Right lobe of liver (tissue), 4 donors: ENCODE data around the gene STK32B.

Source experiments
- CTCF ChIP-seq, 4 donors: fragments of 200-600 bp in 3 of 4; fragments of 450-650 bp in 1 of 4; IDR thresholded peaks; one replicate each; pipeline versions ENCODE4 v1.5.1 to v1.8.0; 2016 to 2022; ENCODE audit warnings: antibody characterized with exemption in 4 of 4, mild to moderate bottlenecking in 2 of 4
- POLR2A ChIP-seq: fragments of 450-650 bp; IDR thresholded peaks from one replicate; pipeline ENCODE4 v1.6.1; 2017; ENCODE audit warnings: antibody characterized with exemption, mild to moderate bottlenecking
- donor health status: DM: no; HTN: no; CAD: no.
- donor health status: DM: no; HTN: no; CAD: no.
- donor health status: DM: no; HTN: yes; CAD: no.

- TF ChIP-seq CTCF (IDR thresholded peaks at IDR 0.05) (no peak), POLR2A (no peak)
These were observed 324.7 kb downstream of the STK32B start for GRCh38 chr4:5376015-5376414.
